HG03342 (cell line): Measurements from ENCODE around the gene NOS3.

Experiments used
- ATAC-seq: cut with Tn5 transposase; IDR thresholded peaks from one replicate; pipeline ENCODE4 v1.9.1; 2021; ENCODE audit warnings: mild to moderate bottlenecking, moderate library complexity; ENCODE audit not compliant: unreplicated experiment

The NOS3 gene

GRCh38 chr7:151053751-151054150, 62.9 kb downstream of the NOS3 start:
- no peak for ATAC-seq

- ATAC-seq: no peak
Observed at GRCh38 chr7:151056283-151056665, 65.5 kb downstream of the NOS3 start.

- ATAC-seq: no peak
Observed at GRCh38 chr7:151056666-151057505, 66.1 kb downstream of the NOS3 start.

GRCh38 chr7:151057506-151057988, 66.7 kb downstream of the NOS3 start, which contains the start of gene CDK5:
TSS of gene CDK5 (minus strand) at chr7:151057897. CDS start at chr7:151057848, 49 bp downstream.
- ATAC-seq: peak; percentile 11

GRCh38 chr7:151057989-151058780, 67.4 kb downstream of the NOS3 start:
- ATAC-seq: peak; percentile 89

GRCh38 chr7:151058781-151059366, 68.1 kb downstream of the NOS3 start:
- ATAC-seq: no peak

GRCh38 chr7:151059367-151060112, 68.7 kb downstream of the NOS3 start, which contains the start of gene SLC4A2:
TSS of gene SLC4A2 (plus strand) at chr7:151059589. CDS start at chr7:151061988, 2,399 bp downstream.
- peak; percentile 32 for ATAC-seq

GRCh38 chr7:151060113-151060415, 69.2 kb downstream of the NOS3 start:
- ATAC-seq: no peak

GRCh38 chr7:151060416-151061212, 69.8 kb downstream of the NOS3 start:
- no peak for ATAC-seq

GRCh38 chr7:151061213-151062110, 70.6 kb downstream of the NOS3 start:
- no peak for ATAC-seq

GRCh38 chr7:151062111-151062398, 71.2 kb downstream of the NOS3 start:
- ATAC-seq: no peak

GRCh38 chr7:151062399-151063211, 71.8 kb downstream of the NOS3 start:
- no peak for ATAC-seq

GRCh38 chr7:151063212-151063561, 72.4 kb downstream of the NOS3 start:
- no peak for ATAC-seq
